ENCODE measurements around the gene RPL36.

The RPL36 gene

GRCh38 chr19:5672708-5673459 is 17.2 kb upstream of the RPL36 start:
- peak in 2 of 10 donors; percentile 14 to 21 for DNase-seq
- intact Hi-C loops (cut with DNase I) = no loop called here

GRCh38 chr19:5673752-5674151 is 16.3 kb upstream of the RPL36 start:
- intact Hi-C loops (cut with DNase I) = no loop called here
- no peak for DNase-seq

- intact Hi-C loops (cut with DNase I) = no loop called here
- DNase-seq = no peak
Measured at GRCh38 chr19:5674714-5675113, 15.4 kb upstream of the RPL36 start.

DNA sequence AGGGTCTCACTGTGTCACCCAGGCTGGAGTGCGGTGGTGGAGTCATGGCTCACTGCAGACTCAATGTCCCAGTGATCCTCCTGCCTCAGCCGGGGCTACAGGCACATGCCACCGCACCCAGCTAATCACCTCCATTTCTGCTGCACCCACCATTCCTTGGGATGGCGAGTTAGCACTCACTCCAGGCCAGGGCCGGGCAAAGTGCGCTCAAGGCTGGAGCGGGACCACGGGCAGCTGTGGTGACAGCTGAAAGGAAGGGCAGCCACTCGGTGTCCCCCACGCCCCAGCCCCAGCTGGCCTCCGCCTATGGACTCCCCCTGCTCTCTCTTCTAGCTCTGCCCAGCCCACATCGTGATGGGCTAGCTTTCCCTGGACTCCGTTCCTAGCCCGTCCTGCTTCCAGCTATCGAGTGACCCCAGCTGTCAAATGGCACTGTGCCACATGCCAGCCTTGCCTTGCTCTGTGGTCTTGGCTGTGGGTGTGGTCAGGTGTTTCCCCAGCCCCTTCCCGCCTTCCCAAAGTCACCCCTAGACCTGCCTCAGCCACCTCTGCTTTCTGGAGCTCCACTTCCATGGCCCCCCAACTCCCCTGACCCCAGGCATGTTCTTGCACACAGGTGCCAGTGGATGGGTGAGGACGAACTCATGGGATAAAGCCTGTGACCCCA is 13.9 kb upstream of the RPL36 start:
- intact Hi-C loops (cut with DNase I) = no loop called here
- no peak for DNase-seq

DNA sequence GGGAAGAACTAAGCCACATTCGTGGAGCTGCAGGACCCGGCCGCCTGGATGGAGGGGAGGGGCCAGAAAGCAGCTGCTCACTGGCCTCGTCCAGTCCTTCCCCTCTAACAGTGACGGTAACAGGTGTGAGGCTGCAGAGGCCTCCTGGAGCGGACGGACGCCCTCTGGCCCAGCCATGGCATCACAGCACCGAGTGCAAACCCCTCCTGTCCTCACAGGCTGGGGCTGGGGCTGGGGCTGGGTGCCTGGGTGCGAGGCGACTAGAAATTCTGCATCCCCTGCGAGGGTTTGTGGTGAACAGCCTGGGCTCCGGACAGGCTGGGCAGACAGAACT is 13.4 kb upstream of the RPL36 start:
- DNase-seq = no peak
- intact Hi-C loops (cut with DNase I) = no loop called here

GRCh38 chr19:5677136-5677535 is 13.0 kb upstream of the RPL36 start:
- no peak for DNase-seq
- intact Hi-C loops (cut with DNase I) = no loop called here

DNA sequence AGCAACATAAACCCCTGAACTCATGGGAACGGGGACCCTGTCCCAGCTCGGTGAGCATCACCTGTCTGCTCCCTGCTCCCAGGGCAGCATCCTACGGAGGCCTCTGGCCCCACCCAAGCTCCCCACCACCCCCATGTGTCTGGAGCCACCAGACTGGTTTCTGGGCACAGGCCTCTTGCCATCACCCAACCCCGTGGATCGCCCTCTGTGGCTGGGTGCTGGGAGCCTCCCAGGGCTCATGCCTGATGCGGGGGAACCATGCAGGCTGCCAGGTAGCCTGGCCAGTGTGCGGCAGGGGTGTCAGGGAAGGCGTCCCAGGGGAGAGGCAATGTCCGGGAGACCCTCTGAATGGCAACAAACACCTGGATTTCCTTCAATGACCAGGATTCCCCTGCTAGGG is 12.5 kb upstream of the RPL36 start:
- no peak for DNase-seq
- intact Hi-C loops (cut with DNase I) = no loop called here

- DNase-seq = peak in 1 of 10 donors; percentile 67
- intact Hi-C loops (cut with DNase I) = no loop called here
Measured at GRCh38 chr19:5678071-5678718, 11.9 kb upstream of the RPL36 start.

- no peak for DNase-seq
- intact Hi-C loops (cut with DNase I) = loop anchor here (1.0 to 2.0 kb wide), 3 partner anchors 41 to 111 kb away; partner anchors contain the start of genes CATSPERD, DUS3L, LONP1 and SAFB
Measured at GRCh38 chr19:5679289-5680083, 10.6 kb upstream of the RPL36 start.

GRCh38 chr19:5680084-5680436 is 10.0 kb upstream of the RPL36 start:
- peak in 4 of 10 donors; percentile 45 to 93 (median 74) for DNase-seq
- intact Hi-C loops (cut with DNase I) = loop anchor here (1.0 to 2.0 kb wide), 3 partner anchors 40 to 111 kb away; partner anchors contain the start of genes CATSPERD, DUS3L, LONP1 and SAFB

- intact Hi-C loops (cut with DNase I) = loop anchor here (1.0 to 2.0 kb wide), 3 partner anchors 40 to 110 kb away; partner anchors contain the start of genes CATSPERD, DUS3L, LONP1 and SAFB
- DNase-seq = peak; percentile 98 to 100 (median 99)
Measured at GRCh38 chr19:5680437-5681368, 9.4 kb upstream of the RPL36 start, which contains the start of the genes HSD11B1L and MICOS13. TSS of gene HSD11B1L (plus strand) at chr19:5681027. CDS start at chr19:5684833, 3,806 bp downstream. TSS of gene MICOS13 (minus strand) at chr19:5680516. CDS start at chr19:5680486, 30 bp downstream.

DNA sequence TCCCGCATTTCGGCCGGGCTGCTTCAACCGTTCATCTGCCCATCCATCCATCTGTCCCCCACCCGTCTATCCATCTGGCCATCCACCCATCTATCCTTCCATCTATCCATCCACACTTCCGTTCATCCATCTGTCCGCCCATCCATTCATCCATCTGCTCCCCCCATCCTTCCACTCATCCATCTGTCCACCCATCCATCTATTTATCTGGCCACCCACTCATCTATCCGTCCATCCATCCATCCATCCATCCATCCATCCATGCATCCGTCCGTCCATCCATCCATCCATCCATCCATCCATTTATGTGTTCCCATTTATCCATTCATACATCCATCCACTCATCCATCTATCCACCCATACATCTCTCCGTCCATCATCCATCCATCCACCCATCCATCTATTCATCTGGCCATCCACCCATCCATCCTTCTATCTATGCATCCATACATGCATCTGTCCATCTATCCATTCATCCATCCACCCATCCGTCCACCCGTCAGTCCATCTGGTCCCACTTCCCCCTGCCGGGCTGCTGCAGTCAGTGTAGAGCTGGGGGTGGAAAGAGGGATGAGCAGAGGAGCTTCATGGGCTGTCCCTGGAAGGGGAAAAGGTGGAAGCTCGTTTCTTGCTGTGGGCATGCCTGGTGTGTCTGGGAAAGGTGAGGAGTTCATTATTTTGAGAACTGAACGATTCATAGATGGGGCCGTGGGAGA is 8.5 kb upstream of the RPL36 start:
- intact Hi-C loops (cut with DNase I) = loop anchor here (2.0 kb wide), 2 partner anchors 59 to 109 kb away; partner anchors contain the start of genes DUS3L, SAFB and SAFB2
- DNase-seq = no peak

GRCh38 chr19:5682107-5682482 is 8.0 kb upstream of the RPL36 start:
- no peak for DNase-seq
- intact Hi-C loops (cut with DNase I) = no loop called here

GRCh38 chr19:5683177-5683886 is 6.8 kb upstream of the RPL36 start:
- no peak for DNase-seq
- intact Hi-C loops (cut with DNase I) = no loop called here

- intact Hi-C loops (cut with DNase I) = no loop called here
- peak in 1 of 10 donors; percentile 74 for DNase-seq
Measured at GRCh38 chr19:5684694-5685430, 5.2 kb upstream of the RPL36 start.

DNA sequence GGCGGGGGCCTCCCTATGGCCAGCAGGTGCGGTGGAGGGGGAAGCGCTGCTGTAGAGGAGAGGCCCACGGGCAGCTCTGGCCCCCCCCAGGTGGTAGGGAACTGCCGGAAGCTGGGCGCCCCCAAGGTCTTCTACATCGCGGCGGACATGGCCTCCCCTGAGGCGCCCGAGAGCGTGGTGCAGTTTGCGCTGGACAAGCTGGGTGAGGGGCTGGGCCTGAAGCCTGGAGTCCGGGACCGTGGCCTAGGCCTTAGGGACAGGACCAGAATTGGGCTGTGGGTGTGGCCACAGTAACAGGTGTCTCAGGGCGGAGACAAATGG is 3.8 kb upstream of the RPL36 start:
- intact Hi-C loops (cut with DNase I) = no loop called here
- no peak for DNase-seq

DNA sequence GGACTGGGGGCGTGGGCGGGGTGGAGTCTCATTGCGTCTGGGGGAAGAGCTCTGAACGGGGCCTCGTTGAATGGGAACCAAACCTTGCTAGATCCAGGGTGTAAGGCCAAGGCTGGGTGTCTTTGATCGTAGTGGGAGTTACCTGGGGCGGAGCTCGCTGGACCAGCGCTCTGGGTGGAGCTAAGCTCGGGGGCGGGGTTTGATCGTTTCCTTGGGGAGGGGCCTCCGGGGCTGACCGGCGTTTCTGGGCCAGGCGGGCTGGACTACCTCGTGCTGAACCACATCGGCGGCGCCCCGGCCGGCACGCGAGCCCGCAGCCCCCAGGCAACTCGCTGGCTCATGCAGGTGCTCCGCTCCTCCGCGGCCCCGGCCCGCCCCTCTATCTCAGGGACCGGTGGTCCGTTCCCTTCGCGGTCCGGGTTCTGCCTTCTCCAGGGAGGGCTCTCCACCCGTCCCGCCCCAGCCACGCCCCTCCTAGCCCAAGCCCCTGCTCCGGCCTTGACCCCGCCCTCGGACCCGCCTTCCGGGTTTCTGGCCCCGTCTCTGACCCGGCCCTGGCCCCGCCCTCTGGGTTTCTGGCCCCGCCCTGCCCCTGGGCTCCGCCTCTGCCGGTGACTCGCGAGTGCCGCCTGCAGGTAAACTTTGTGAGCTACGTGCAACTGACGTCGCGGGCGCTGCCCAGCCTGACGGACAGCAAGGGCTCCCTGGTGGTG is 3.3 kb upstream of the RPL36 start:
- intact Hi-C loops (cut with DNase I) = no loop called here
- peak; percentile 79 to 99 (median 91) for DNase-seq
